Fibroblast of mammary gland (primary cell): Measurements from ENCODE around the gene LHFPL2.
"Not testable (repeated sequence)": the region's sequence is repeated elsewhere in the genome, so short reads cannot be mapped to it uniquely, and the experiment has no call there.

ENCODE experiments used
- DNase-seq: peaks from one replicate; pipeline ENCODE4 v3.0.0-alpha.2; 2010; ENCODE audit warnings: low read depth
- H3K4me3 ChIP-seq: 2 replicates; pipeline ENCODE4 v1.5.1; 2011; ENCODE audit warnings: low read depth, mild to moderate bottlenecking, low read length, moderate library complexity; ENCODE audit not compliant: control insufficient read depth
- TF ChIP-seq, protein P1 (sequence below): conservative IDR thresholded peaks from 2 replicates; pipeline ENCODE4 v1.5.1; 2011; ENCODE audit warnings: low read depth, low read length, inconsistent platforms; ENCODE audit not compliant: control insufficient read depth, insufficient read depth

LHFPL2 gene

DNA sequence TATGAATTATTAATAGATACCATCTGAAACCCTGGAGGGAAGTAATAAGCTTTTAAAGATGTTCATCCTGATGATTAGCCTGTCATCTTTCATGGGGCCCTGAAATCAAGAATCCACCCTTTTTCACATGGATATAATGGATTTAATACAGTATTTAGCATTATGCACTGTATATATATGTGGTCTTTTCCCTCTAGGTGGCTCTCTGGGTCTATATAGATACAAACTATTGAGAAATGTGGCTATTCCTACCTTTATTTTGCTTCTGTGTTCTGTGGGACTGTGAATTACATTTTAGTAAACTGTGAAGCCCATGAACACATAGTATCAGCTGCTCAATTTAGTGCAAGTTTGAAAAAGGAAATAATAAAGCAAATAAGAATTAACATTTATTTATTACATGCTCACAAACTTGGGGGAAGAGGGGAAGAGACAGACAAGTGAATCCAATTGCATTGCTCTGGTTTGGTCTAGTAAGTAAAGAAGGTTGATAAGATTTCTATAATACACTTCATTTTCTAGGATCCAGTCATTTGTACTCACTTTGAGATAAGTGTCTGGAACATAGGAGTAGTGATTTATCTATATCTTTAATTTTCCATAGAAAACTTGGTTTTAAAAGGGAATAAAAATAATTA, 176.0 kb downstream of the LHFPL2 start:
- no peak overlapping the region for H3K4me3 ChIP-seq
- TF ChIP-seq, protein P1, sequence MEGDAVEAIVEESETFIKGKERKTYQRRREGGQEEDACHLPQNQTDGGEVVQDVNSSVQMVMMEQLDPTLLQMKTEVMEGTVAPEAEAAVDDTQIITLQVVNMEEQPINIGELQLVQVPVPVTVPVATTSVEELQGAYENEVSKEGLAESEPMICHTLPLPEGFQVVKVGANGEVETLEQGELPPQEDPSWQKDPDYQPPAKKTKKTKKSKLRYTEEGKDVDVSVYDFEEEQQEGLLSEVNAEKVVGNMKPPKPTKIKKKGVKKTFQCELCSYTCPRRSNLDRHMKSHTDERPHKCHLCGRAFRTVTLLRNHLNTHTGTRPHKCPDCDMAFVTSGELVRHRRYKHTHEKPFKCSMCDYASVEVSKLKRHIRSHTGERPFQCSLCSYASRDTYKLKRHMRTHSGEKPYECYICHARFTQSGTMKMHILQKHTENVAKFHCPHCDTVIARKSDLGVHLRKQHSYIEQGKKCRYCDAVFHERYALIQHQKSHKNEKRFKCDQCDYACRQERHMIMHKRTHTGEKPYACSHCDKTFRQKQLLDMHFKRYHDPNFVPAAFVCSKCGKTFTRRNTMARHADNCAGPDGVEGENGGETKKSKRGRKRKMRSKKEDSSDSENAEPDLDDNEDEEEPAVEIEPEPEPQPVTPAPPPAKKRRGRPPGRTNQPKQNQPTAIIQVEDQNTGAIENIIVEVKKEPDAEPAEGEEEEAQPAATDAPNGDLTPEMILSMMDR, result peak; percentile 26
- DNase-seq, result peak; percentile 28

DNA sequence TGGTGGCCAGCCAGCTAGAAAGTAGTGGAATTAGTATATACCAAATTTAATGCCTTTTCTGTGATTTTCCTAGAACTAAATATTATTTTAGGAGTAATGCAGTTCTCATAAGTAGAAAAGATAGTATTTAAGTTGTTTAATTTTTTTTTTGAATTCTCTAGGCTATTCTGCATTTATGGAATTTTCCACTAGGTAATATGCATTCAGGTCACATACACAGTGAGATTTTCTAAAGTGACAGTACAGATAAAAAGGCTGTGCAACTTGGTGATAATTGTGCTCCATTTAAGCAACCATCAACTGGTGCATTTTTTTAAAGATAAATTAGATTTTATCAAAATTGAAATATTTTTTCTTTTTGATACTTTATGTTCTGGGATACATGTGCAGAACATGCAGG, 176.7 kb downstream of the LHFPL2 start:
- no peak overlapping the region for H3K4me3 ChIP-seq
- TF ChIP-seq, protein P1, result no peak
- no peak for DNase-seq

DNA sequence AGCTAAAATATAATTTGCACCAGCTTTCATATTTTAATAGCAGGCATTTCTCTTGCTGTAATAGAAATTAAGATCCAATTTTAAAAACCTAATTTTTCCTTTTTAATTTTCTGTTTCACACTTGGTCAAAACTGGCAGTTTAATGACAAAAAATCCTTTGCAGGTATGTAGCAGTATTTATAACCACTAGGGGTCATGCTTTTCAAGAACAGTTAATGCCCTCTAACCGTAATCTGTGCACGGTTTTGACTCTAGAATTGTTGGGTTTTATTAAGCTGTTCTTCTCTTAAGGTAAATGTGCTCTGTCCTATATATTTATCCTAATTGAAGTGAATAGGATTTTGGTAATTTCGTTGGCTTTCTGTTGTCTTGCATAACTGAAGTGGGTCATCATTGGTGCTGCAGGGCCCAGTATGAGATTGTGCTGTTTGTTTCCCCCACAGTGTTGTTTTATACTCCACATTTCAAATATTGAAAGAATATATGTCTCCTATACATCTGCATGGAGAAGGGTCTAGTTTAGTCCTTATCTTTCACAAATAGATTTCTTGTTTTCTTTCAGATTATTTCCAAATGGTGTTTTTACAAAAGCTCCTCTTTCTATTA, 180.7 kb downstream of the LHFPL2 start:
- H3K4me3 ChIP-seq, result no peak overlapping the region
- peak; percentile 77 for DNase-seq
- TF ChIP-seq, protein P1, result peak; percentile 83

DNA sequence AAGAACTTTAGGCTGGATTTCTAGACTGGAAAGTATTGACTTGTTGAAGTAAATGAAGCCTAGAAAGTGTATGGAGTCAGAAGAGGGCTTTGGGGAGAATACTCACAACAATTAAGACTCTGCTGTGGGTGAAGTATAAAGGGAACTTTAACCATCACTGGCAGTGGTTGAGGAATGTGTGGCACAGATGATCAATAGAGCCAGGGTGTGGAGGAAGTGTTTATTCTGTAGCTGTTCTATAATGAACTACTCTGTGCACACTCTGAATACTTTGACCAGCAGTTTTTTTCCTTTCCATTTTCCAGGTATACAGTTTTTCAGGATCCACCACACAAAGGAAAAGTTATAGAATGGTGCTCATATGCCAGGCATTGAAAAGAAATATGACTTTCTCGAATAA, 181.4 kb downstream of the LHFPL2 start:
- DNase-seq, result no peak
- TF ChIP-seq, protein P1, result no peak
- H3K4me3 ChIP-seq, result no peak overlapping the region

DNA sequence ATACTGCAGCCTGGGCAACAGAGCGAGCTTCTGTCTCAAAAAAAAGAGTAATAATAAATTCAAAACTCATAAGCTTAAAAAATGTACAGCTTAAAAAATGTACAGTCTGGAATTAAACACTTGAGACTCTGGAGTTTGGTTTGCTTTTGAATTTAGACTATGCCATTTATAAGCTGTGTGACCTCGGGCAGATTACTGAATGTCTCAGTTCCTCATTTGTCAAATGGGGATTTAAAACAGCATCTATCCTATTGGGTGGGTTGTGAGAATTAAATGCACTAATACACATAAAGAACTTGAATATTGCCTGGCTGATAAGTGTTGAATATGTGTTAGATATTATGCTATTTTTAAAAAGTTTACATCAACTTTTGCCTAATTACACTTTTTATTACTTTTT, 189.7 kb downstream of the LHFPL2 start:
- TF ChIP-seq, protein P1, result no peak
- H3K4me3 ChIP-seq, result no peak overlapping the region
- DNase-seq, result no peak

DNA sequence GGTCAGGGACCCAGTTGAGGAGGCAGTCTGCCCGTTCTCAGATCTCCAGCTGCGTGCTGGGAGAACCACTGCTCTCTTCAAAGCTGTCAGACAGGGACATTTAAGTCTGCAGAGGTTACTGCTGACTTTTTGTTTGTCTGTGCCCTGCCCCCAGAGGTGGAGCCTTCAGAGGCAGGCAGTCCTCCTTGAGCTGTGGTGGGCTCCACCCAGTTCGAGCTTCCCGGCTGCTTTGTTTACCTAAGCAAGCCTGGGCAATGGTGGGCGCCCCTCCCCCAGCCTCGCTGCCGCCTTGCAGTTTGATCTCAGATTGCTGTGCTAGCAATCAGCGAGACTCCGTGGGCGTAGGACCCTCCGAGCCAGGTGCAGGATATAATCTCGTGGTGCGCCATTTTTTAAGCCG, 191.1 kb downstream of the LHFPL2 start:
- DNase-seq, result not testable (repeated sequence)

DNA sequence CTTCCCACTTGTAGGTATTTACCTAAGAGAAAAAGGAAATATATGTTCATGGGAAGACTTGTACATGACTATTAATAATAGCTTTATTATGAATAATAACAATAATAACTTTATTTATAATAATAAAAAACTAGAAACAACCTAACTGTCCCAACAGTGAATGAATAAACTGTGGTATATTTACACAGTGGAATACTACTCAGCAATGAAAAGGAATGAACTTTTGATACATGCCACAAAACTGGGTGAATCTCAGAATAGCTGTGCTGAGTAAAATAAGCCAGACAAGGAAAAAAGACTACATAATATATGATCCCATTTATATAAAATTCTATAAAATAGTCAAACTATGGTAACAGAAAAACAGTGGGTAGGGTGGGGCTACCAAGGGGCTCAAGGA, 199.5 kb downstream of the LHFPL2 start:
- TF ChIP-seq, protein P1, result no peak
- no peak overlapping the region for H3K4me3 ChIP-seq
- DNase-seq, result no peak

More for the DNA sequence above, 191.1 kb downstream of the LHFPL2 start:
- not testable (repeated sequence) for H3K4me3 ChIP-seq
